GM20000 (cell line): ENCODE data around the gene TSPAN18.

ENCODE experiments used
- DNase-seq: peaks from one replicate; pipeline ENCODE4 v3.0.0; 2012; ENCODE audit warnings: low spot score
- TF ChIP-seq, protein P1 (sequence below): IDR thresholded peaks from 2 replicates; pipeline ENCODE4 v1.5.1; 2012; ENCODE audit warnings: mild to moderate bottlenecking, control low read depth; ENCODE audit errors: extremely low read depth, missing control alignments

TSPAN18 gene

DNA sequence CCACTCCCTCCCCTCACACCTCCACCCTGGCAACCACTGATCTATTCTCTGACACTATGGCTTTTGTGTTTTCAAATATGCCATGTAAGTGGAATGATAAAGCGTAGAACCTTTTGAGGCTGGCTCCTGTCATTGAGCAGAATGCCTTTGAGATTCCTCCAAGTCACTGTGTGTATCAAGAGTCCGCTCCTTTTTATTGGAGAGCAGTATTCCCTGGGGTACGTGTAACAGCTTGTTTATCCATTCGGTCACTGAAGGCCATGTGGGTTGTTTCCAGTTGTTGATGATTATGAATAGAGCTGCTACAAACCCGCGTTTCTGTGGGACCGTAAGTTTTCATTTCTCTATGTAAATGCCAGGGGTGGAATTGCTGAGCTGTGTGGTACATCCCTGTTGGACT is 213.6 kb downstream of the TSPAN18 start:
- DNase-seq: no peak
- TF ChIP-seq, protein P1, sequence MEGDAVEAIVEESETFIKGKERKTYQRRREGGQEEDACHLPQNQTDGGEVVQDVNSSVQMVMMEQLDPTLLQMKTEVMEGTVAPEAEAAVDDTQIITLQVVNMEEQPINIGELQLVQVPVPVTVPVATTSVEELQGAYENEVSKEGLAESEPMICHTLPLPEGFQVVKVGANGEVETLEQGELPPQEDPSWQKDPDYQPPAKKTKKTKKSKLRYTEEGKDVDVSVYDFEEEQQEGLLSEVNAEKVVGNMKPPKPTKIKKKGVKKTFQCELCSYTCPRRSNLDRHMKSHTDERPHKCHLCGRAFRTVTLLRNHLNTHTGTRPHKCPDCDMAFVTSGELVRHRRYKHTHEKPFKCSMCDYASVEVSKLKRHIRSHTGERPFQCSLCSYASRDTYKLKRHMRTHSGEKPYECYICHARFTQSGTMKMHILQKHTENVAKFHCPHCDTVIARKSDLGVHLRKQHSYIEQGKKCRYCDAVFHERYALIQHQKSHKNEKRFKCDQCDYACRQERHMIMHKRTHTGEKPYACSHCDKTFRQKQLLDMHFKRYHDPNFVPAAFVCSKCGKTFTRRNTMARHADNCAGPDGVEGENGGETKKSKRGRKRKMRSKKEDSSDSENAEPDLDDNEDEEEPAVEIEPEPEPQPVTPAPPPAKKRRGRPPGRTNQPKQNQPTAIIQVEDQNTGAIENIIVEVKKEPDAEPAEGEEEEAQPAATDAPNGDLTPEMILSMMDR: no peak

DNA sequence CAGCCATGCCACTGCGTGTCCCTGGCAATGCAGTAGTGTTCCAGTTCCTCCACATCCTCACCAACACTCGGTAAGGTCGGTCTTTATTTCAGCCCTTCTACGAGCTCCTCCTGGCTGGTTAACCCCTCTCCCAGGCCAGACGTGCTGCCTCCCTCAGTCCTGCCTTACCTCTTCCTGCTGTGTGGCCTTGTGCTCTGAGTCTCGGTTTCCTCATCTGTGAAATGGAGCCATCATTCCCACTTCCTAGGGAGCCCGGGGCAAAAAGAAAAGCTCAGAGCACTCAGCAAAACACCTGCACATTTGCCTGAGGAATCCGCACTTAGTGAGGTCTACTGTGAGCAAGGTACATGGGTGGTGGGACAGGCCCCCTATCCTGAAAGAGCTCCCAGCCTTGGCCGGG is 214.1 kb downstream of the TSPAN18 start:
- TF ChIP-seq, protein P1: no peak

DNA sequence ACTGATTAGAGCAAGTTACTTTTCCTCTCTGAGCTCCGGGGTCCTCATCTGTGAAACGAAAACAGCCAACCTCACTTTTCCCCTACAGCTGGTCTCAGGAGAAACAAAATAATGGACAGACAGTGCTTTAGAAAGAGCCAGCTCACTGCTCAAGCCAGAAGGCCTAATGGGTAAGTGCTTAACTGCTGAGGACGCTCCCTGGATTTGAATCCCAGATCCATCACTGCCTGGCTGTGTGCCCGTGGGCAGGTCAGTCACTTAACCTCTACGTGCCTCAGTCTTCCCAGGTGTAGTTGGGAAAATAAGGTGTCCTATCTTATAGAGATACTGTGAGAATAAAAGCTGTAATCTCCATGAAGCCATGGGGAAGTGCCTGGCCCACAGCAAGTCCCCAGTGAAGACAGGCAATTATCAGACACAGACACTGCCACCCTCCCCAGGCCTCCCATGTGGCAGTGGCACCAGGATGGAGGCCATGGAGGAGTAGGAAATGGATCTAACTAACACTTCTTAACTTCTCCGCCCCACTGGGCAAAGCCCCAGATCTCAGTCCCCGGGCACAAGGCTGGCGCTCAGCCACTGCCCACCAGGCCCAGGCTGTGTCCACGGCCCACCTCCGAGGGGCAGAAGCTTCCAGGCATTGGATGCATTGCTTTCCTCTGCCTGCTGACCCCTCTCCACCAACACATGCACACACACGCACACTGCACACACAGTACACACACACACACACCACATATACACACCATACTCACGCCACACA is 214.7 kb downstream of the TSPAN18 start:
- DNase-seq: no peak
- TF ChIP-seq, protein P1: no peak

More for the DNA sequence above, 214.1 kb downstream of the TSPAN18 start:
- DNase-seq: no peak

DNA sequence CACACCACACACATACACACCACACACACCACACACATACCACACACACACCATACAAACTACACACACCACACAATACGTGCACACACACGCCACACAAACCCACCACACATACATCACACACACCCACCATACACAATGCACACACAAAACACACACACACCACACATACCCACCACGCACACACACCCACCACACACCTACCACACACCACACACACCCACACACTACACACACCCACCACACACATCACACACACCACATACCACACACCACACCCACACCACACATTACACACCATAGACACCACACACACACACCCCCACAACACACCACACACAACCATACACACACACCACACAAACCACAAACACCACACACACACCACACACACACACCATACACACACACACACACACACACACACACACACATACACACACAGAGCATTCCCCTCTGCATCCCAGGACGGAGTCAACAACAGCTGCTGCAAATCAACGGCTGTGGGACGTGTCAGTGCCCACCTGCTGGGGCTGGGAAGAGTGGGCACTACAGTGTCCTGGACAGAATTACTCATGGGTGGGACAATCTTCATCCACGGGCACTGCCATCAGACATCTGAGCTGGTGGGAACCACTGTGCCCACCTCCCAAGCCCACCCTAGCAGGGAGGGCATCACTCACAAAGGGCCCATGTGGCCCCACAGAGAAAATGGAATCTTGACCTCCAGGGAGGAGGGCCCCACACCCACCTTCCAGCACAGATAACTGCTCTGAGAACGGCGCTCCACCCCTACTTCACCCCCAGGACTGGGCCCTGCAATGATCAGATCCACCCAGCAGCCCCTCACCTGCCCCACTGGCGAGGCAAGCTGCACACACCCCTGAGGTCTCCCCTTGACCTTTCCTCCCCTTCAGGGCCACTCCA is 215.5 kb downstream of the TSPAN18 start:
- TF ChIP-seq, protein P1: no peak
- DNase-seq: no peak

DNA sequence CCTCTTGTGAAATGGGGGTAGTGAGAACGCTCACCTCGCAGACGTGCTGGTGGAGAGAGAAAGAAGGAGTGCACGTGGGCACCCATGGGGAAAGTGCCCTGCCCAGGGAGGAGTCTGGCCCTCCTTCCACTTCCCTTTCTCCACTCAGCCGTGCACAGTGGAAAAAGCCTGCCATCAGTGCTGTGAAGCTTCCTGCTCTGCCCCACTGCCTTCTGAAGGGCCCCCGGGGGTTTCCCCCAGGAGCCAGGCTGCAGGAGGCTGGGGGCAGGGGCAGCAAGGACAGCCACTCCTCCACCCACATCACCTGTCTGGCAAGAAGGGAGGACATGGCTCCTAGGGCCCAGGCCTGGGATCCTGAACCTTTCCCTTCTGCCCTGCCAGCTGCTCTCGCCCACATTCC is 216.4 kb downstream of the TSPAN18 start:
- DNase-seq: no peak
- TF ChIP-seq, protein P1: no peak

DNA sequence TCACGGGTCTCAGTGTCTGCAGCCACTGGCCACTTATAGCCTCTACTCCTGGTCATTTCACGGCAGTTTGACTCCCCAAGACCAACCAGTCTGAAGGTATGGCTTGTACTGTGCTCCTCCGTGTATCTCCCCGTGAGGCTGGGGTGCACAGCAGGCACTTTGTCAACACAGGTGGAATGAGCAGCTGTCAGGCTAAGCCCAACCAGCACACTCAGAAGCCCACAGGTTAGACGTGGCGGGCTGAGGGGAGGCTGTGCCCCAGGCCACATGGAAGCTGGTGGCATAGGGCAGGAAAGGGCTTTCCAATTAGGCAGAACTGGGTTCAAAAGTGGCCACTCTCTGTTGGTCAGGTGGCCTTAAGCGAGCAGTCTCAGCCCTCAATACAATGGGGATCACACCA is 216.9 kb downstream of the TSPAN18 start:
- no peak for DNase-seq
- TF ChIP-seq, protein P1: no peak
